ENCODE data around the gene KLK7.
"Not testable (repeated sequence)": the region's sequence is repeated elsewhere in the genome, so short reads cannot be mapped to it uniquely, and the experiment has no call there.

Gene KLK7

GRCh38 chr19:50974702-50975556, 8.8 kb downstream of the KLK7 start:
- DNase-seq, result no peak

DNA sequence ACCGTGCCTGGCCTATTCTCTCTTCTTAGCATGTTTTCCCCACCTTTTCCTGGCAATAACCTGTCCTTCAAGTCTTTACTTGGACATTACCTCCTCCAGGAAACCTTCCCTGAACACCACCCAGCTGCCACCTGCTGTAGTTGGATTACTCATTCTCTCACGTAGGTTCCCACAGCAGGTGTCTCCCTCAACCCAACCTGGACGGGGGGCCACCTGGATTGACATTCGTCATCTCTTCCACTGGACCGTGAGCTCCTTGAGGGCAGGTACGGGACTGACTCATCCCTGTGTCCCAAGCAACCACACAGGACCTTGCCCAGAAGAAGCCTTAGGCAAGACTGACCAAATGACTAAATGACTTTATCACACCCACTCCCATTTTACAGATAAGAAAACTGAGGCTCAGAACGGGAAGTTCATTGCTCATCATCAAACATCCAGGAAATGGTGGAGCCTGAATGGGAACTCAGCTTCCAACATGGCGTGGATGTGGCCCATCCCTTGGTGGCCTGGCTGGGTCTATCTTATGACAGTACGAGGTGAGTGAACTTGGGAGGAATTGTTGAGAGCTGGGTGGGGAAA, 10.8 kb downstream of the KLK7 start:
- DNase-seq, result no peak

GRCh38 chr19:50969810-50970209, 13.9 kb downstream of the KLK7 start:
- not testable (repeated sequence) for DNase-seq

GRCh38 chr19:50969413-50969760, 14.3 kb downstream of the KLK7 start, which contains the start of gene KLK6:
TSS of gene KLK6 (minus strand) at chr19:50969591. CDS start at chr19:50968104, 1,487 bp downstream.
- DNase-seq, result no peak

DNA sequence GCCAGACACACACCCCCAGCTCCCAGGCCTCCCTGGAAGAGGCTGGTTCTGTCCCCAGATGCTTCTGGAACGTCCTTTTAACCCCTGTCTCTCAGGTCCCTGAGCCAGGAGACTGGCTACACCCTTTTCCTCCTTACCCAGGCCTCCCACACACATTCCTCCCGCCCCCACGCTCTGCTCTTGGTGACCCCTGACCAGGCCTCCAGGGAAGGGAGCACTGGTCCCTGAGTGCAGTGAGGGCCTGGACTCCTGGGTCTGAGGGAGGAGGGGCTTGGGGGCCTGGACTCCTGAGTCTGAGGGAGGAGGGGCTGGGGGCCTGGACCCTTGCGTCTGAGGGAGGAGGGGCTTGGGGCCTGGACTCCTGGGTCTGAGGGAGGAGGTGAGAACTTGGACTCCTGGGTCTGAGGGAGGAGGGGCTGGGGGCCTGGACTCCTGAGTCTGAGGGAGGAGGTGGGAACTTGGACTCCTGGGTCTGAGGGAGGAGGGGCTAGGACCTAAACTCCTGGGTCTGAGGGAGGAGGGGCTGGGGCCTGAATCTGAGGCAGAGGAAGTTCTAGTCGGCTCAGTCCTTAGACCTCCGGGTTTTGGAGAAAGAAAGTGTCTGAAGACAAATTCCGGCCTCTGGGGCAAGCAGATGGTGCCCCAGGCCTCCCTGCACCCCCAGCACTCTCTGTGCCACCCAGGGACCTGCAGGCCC, 14.9 kb downstream of the KLK7 start:
- DNase-seq, result no peak

DNA sequence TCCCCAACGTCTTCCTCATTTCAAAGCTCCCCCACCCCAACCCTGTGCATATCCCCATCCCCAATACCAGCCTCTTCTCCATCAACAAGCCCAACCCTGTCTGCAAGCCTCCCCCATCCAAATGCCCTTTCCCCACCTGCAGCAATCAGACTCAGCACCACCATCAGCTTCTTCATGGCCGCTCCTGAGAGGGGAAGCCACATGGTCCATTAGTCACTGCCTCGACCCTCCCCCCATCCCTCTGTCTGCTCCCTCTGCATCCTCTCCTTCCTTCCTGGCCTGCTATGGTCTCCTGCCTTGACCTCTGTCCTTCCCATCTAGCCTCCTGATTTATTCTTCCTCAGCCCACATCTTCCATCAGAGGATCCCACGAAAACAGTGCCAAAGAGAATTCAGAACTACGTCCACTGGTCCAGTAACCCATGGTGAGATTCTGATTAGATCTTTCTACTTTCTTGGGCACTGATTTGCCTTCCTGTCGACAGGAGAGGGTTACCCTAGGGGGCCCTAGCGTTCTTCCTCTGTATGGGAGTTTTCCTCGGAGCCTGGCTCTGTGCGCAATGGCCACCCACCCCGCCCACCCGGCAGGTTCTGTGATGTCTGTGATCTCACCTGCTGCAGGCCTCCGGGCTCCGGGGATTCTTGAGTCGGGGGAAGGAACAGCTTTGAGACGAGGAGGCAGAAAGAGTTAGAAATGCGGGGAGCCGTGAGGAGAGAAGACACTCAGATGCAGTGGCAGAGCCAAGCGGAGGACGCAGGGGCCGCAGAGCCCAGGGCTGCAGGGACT, 15.6 kb downstream of the KLK7 start:
- no peak for DNase-seq

GRCh38 chr19:50964266-50964665, 19.5 kb downstream of the KLK7 start:
- DNase-seq, result no peak

DNA sequence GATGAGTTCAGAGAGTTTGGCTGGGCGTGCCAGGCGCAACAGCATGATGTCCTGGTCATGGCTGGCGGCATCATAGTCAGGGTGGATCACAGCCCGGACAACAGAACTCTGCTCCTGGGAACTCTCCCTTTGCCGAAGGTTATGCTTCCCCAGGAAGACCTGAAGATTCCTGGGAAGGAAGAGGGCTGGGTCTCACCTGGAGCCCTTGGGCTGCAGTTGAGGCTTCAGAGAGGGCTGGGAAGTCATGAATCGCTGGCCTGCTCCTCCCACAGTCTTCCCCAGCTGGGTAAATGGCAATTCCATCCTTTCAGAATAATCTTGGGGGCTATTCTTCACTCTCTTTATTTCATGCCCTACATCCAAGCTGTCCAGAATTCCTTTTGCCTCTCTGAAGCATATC, 20.3 kb downstream of the KLK7 start:
- DNase-seq, result no peak

DNA sequence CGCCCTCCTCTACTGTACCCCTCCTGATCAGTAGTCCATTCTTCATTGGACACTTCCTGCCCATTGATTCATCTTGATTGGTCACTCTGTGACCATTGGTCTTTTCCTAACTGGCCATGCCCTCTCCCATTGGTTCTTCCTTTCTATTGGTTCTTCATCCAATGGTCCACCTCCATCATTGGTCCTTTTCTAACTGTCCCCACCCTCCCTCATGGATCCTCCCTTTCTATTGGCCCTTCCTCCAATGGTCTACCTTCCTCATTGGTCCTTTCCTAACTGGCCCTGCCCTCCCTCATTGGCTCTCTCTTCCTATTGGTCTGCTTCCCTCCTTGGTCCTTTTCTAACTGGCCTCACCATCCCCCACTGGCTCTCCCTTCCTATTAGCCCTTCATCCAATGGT, 21.5 kb downstream of the KLK7 start:
- DNase-seq, result no peak

DNA sequence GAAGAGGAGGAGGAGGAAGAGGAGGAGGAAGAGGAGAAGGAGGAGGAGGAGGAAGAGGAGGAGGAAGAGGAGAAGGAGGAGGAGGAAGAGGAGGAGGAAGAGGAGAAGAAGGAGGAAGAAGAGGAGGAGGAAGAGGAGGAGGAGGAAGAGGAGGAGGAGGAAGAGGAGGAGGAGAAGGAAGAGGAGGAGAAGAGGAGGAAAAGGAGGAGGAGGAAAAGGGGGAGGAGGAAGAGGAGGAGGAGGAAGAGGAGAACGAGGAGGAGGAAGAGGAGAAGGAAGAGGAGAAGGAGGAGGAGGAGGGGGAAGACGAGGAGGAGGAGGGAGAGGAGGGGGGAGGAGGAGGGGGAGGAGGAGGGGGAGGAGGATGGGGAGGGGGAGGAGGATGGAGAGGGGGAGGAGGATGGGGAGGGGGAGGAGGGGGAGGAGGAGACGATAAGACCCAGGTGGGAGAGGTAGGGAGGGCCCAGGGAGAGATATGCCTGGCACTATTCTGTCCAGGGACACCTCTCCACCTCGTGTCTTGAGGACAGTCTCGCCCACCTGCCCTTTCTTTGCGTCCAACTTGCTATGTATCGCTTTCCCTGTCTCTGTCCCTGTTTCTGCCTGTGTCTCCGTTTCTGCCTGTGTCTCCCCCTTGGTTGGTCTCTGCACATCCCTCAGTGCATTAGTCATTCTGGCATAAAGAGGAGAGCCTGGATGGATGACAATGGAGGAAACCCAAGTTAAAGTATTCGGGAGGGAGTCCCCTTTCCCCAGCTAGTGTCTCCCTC, 23.8 kb downstream of the KLK7 start:
- DNase-seq, result no peak

GRCh38 chr19:50957587-50957986, 26.1 kb downstream of the KLK7 start:
- no peak for DNase-seq

- no peak for DNase-seq
Observed at GRCh38 chr19:50952910-50953309, 30.8 kb downstream of the KLK7 start, which contains the start of gene KLK5. TSS of gene KLK5 (minus strand) at chr19:50953038. CDS start at chr19:50952657, 381 bp downstream.

DNA sequence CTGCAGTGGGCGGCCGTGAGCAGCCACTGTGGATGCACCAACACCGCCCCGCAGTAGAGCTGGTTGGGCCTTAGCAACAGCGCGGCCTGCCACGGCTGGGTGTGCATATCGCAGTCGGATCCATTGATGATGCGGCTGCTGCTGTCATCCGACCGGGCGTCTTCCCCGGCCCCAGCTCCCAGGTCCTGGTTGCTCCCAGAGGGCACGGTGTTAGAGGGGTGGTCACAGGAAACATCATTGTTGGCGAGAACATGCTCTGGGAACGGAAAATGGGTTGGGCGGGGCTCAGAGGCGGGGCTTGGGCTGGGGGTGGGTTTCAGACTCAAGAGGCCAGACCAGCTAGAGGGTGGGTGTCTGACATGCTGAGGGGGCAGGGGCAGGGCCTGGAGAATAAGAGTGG, 33.9 kb downstream of the KLK7 start:
- no peak for DNase-seq

- no peak for DNase-seq
Observed at GRCh38 chr19:50947123-50947522, 36.6 kb downstream of the KLK7 start.

- DNase-seq, result no peak
Observed at GRCh38 chr19:50944795-50945194, 38.9 kb downstream of the KLK7 start.

DNA sequence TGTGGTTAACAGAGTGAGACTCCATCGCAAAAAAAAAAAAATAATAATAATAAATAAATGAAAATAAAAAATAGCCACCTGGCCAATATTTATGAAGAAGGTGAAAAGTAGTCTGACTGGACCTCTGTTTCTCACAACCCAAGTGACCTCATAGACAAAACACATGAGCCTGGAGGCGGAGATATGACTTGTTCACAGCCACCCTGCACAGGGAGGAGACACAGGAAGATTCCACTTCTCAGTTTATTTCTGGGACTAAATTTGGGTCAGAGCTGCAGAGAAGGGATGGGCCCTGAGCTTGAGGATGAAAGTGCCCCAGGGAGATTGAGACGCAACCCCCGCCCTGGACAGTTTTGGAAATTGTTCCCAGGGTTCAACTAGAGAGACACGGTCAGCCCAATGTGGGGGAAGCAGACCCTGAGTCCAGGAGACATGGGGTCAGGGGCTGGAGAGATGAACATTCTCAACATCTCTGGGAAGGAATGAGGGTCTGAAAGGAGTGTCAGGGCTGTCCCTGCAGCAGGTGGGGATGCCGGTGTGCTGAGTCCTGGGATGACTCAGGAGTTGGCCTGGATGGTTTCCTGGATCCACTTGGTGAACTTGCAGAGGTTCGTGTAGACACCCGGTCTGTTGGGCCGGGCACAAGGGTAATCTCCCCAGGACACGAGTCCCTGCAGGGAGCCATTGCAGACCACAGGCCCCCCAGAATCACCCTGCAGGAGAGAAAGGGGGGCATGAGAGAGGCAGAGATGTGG, 40.5 kb downstream of the KLK7 start:
- no peak for DNase-seq

DNA sequence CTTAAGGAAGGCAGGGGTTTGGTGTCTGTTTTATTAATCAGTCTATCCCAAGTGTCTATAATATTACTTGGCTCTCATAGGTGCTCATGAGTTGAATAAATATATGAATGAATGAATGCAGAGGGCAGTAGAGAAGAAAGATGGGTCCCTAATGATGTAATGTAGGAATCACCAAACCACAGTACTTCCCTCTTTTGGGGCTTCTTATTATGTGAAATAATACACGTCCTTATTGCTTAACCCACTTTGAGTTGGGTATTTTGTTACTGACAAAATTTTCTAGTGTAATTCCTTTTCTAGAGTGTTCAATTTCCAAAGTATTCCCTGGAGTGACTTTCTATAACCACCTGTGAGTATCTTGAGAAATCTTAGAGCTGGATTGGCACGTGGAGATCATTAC, 44.1 kb downstream of the KLK7 start:
- DNase-seq, result no peak

- no peak for DNase-seq
Observed at GRCh38 chr19:50933640-50934039, 50.1 kb downstream of the KLK7 start.

GRCh38 chr19:50932690-50933083, 51.0 kb downstream of the KLK7 start:
- no peak for DNase-seq

GRCh38 chr19:50932018-50932689, 51.6 kb downstream of the KLK7 start:
- no peak for DNase-seq

- DNase-seq, result no peak
Observed at GRCh38 chr19:50931023-50931422, 52.7 kb downstream of the KLK7 start.

Data from fibroblast of skin of right quadriceps (primary cell).